ENCODE data around the gene HS3ST4.
"Not testable (repeated sequence)": the region's sequence is repeated elsewhere in the genome, so short reads cannot be mapped to it uniquely, and the experiment has no call there.

The HS3ST4 gene

DNA sequence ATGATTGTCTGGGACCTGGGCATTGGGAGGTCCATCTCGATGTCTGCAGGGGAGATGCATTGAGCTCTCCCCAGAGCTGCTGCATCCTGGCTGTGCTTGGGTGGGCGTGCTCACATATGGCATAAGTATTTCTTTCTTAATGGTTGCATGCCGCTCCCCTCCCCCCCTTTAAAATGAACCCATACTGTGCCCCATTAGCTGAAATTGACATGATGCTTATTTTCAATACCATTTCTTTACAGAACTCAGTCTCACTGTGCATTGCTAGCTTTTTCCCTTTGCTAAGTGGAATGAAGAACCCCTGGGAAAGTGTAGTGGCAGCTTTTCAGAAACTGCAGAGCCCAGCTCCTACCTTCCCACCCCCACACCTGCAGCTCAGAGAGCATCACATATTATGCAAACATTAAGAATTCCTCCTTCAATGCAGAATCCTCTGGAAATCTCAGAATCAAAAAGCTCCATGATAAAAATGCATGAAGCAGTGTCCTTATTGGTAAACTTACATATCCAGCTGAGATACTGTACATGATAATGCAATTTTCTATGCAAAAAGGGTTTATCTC lies 56.4 kb downstream of the HS3ST4 start:
- no peak for DNase-seq (ENCODE audit: low read depth, low spot score)
- TF ChIP-seq, protein P1, sequence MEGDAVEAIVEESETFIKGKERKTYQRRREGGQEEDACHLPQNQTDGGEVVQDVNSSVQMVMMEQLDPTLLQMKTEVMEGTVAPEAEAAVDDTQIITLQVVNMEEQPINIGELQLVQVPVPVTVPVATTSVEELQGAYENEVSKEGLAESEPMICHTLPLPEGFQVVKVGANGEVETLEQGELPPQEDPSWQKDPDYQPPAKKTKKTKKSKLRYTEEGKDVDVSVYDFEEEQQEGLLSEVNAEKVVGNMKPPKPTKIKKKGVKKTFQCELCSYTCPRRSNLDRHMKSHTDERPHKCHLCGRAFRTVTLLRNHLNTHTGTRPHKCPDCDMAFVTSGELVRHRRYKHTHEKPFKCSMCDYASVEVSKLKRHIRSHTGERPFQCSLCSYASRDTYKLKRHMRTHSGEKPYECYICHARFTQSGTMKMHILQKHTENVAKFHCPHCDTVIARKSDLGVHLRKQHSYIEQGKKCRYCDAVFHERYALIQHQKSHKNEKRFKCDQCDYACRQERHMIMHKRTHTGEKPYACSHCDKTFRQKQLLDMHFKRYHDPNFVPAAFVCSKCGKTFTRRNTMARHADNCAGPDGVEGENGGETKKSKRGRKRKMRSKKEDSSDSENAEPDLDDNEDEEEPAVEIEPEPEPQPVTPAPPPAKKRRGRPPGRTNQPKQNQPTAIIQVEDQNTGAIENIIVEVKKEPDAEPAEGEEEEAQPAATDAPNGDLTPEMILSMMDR (IDR thresholded peaks at IDR 0.05; ENCODE audit: low read depth, low read length) = no peak
- in situ Hi-C loops (cut with HindIII; ENCODE audit: low sequenced_read_pairs) = no loop called here
- H3K4me3 ChIP-seq (ENCODE audit: low read depth, low read length) = no peak overlapping the region

DNA sequence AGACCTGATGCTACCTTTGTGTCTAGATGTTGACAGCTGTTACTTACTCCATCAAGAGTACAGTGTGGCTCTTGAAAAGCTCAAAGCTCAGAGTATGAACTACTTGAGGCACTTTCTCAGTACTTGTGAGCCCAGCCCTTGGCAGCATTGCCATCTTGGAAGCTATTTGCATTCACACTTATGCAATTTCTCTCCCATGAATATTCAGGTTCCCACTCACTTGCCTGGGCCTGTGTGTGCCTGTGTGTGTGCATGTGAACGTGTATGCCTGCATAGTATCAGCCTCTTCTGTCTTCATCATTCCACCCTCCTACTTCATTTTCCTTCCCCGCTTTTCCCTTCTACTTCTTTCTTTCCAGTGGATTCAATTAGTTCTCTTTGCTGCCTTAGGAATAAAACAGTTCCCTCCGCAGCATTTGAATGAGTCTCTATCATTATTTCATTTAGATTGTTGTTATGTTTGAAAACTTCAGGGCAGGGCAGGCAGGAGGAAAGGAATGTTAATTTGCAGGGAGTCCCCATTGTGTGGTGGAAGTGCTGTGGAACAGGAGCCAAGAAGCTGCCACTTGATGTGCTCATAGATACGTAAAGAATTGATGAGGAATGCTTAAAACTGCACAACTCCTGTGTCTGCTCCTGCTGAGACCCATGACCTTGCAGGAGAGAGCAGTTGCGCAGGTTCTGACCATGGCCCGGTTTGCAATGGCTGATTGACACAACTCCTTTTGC lies 58.9 kb downstream of the HS3ST4 start:
- in situ Hi-C loops (cut with HindIII; ENCODE audit: low sequenced_read_pairs) = no loop called here
- no peak overlapping the region for H3K4me3 ChIP-seq (ENCODE audit: low read depth, low read length)
- TF ChIP-seq, protein P1 (IDR thresholded peaks at IDR 0.05; ENCODE audit: low read depth, low read length) = no peak
- no peak for DNase-seq (ENCODE audit: low read depth, low spot score)

DNA sequence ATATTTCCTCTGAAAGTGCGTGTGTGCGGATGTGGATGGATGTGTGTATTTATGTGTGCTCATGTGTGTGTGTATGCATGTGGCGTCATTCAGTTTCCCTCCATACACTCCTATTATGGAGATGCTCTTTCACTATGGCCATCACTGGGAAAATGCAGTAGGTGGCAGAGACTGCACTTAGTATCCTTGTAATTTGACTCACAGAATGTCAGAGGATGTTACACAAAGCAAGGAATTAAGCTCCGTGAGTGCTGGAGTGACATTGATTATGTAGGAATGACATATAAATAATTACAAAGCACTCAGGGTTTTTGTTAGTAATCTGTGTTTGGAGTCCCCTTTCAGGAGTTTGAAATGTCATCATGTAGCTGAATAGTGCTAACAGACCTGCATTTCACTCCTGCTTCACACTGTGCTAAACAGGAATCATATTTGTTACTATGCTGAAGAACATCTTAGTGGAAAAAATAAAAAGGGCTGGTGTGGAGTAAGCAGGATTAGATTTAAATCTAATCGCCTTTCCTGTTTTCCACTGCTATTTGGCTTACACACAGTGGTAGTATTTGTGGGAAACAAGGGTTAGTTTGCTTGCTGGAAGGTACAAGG lies 59.6 kb downstream of the HS3ST4 start:
- TF ChIP-seq, protein P1 (IDR thresholded peaks at IDR 0.05; ENCODE audit: low read depth, low read length) = no peak
- H3K4me3 ChIP-seq (ENCODE audit: low read depth, low read length) = no peak overlapping the region
- in situ Hi-C loops (cut with HindIII; ENCODE audit: low sequenced_read_pairs) = no loop called here
- no peak for DNase-seq (ENCODE audit: low read depth, low spot score)

DNA sequence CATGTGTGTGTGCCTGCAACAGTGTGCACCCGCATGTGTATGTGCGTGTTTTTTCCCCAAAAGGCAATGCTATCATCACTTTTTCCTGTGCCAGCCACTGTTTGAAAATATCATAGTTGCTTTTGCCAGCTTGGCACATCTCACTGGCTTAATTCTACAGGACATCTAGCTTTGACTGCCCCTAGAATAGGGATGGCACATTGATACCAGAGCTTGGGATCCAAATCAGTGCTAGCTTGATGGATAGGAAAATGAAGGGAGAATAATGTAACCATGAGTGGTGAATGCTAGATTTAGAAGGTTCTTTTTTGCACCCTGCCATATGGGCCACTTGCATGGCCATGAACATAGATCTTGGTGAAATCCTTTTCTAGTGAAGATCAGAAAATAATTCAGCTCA lies 72.7 kb downstream of the HS3ST4 start:
- no peak for DNase-seq (ENCODE audit: low read depth, low spot score)

DNA sequence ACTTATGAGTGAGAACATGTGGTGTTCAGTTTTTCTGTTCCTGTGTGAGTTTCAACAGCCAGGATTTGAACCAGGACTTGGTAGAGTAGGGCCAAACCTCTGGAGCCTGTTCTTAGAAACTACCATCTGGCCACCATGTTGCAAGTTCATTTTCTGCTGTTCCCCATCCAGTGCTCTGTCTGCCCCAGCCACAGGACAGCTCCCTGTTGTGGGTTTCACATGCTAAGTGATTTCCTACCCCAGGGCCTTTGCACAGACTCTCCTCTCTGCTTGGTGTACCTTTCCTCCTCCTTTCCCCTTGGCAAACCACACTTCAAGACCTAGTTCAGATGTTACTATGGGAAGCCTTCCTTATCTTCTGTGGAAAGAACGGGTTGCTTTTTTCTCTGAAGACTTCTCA lies 79.5 kb downstream of the HS3ST4 start:
- H3K4me3 ChIP-seq (ENCODE audit: low read depth, low read length) = no peak overlapping the region
- TF ChIP-seq, protein P1 (IDR thresholded peaks at IDR 0.05; ENCODE audit: low read depth, low read length) = no peak
- in situ Hi-C loops (cut with HindIII; ENCODE audit: low sequenced_read_pairs) = no loop called here
- no peak for DNase-seq (ENCODE audit: low read depth, low spot score)

More for the DNA sequence above, 72.7 kb downstream of the HS3ST4 start:
- in situ Hi-C loops (cut with HindIII; ENCODE audit: low sequenced_read_pairs) = no loop called here
- TF ChIP-seq, protein P1 (IDR thresholded peaks at IDR 0.05; ENCODE audit: low read depth, low read length) = no peak
- H3K4me3 ChIP-seq (ENCODE audit: low read depth, low read length) = no peak overlapping the region

DNA sequence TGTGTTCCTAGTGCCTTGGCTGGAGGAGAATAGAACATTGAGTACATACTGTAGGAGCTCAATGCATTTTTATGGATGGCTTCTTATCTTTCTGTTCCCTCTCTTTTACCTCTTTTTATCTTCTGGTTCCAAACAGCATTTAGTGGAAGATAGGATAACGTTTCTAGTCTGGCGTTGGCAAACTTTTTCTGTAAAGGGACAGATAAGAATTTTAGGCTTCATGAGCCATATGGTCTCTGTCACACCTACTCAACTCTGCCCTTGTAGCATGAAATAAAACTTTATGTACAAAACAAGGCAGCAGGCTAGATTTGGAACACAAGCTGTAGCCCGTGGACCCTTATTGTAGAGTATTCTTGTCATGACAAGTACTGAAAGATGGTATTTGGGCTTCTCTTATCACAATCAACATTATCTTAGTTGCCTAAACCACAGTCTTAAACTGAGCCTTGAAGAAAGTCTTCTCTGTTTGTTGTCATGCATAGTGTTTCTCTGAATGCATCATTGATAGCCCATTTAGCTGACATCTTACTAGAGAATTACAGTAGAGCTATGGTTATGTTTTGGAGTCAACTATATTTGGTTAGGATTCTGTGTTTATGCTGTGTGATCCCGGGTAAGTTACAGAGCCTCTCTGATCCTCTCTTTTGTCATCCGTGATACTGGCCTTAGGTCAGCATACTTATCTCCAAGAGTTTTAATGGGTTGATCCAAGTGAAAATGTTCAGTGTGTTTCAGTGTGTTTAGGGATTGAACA lies 80.2 kb downstream of the HS3ST4 start:
- DNase-seq (ENCODE audit: low read depth, low spot score) = no peak
- in situ Hi-C loops (cut with HindIII; ENCODE audit: low sequenced_read_pairs) = no loop called here
- TF ChIP-seq, protein P1 (IDR thresholded peaks at IDR 0.05; ENCODE audit: low read depth, low read length) = no peak
- no peak overlapping the region for H3K4me3 ChIP-seq (ENCODE audit: low read depth, low read length)

DNA sequence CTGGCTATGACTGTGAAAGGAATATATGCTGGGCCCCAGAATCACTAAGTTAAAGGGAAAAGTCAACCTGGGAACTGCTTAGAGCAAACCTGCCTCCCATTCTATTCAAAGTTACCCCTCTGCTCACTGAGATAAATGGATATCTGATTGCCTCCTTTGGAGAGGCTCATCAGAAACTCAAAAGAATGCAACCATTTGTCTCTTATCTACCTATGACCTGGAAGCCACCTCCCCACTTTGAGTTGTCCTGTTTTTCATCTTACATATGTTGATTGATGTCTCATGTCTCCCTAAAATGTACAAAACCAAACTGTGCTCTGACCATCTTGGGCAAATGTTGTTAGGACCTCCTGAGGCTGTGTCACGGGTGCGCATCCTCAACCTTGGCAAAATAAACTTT lies 84.5 kb downstream of the HS3ST4 start:
- H3K4me3 ChIP-seq (ENCODE audit: low read depth, low read length); DNase-seq (ENCODE audit: low read depth, low spot score); in situ Hi-C loops (cut with HindIII; ENCODE audit: low sequenced_read_pairs): not testable (repeated sequence)

All from astrocyte of the spinal cord (primary cell).